GM19099 (cell line): ENCODE measurements around the gene WDR82.

Experiments
- POLR2A ChIP-seq: IDR thresholded peaks from 3 replicates; pipeline ENCODE4 v1.6.1; 2011; ENCODE audit warnings: low read depth; ENCODE audit not compliant: insufficient read length; ENCODE audit errors: extremely low read depth

WDR82 gene

DNA sequence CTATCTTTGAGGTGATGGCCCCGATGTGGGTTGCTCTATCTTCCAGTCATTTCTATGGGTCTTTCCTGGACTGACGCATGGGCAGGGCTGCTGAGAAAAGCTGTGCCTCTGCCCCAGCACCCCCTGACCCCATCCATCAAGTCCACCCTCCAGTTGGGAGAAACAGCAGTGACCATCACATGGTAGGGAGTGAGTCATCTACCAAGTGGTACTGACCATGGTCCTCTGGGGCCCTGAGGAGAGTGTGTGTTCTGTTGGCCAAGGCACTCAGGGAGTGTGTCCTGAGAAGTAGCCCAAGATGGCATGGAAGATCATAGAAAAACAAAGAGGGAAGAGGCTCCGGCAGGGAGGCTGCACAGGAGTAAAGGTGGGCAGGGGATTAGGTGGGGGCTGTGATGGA, 36.0 kb upstream of the WDR82 start:
- TF ChIP-seq POLR2A = no peak

DNA sequence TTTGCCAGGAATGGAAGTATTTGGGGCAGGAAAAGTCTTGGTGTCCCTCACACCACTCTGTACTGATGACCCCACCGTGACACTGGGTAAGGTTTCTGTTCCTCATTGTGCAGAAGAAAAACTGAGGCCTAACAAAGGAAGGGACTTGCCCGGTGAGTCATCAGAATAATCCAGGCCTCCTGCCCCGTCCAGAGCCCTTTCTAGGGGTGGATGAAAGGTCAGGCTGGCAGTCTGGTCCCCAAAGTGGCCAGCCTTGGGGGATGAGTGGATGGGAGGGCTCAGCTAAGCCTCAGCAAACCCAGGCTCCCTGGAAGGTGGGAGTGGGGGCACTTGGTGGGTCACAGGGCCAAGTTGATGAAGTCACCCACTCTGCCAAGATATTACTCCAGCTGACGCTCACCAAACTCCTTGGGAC, 35.3 kb upstream of the WDR82 start:
- no peak for TF ChIP-seq POLR2A

DNA sequence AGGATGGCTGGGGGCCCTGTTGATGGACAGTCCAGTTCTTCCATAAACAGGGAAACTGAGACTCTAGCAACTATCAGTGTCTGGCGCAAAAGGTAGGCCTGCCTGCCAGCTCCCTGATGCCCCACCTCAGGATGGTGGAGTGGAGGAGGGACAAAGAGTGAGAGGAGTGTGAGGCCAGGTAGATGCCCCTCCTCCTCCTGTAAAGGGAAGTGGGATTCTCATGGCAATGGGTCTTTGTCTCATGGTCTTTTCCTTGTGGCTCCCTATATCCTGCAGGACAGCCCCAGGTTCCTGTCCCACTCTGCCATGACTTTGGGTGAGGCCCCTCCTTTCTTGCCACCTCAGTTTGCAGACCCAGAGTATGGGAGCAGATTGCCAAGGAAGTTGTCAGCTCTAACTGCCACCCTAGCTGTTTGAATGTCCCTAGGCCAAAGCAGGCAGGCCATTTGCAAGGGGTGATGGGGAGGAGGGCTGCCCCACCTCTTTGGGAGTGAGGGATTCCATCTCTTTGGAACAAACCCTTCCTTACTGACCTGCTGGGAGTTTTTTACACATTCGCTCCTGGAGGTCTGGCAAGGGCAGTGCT, 34.8 kb upstream of the WDR82 start:
- no peak for TF ChIP-seq POLR2A

DNA sequence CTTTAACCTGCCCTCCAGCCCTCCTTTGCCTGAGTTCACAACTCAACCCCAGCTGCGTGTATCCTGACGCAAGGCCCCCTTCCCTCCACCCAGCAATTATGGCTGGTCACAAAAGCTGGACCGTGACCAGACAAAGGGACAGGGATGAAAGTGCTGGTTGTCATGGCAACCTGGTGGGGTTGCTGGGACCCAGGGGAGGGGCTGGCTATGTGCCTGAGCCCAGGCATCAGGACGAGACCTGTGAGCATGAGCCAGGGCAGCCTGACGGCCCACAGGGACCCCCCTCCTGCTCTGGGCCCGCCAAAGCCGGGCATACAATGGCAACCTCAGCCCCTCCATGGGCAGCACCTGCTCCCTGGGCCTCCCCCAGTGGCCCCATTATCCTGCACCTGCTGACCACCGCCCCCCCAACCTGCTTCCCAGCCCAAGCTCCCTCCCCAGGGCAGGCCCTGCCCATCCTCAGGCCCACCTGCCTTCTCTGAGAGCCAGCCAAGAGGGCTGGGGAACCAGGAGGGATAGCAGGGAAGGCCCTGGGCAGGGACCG, 33.2 kb upstream of the WDR82 start:
- TF ChIP-seq POLR2A = no peak

DNA sequence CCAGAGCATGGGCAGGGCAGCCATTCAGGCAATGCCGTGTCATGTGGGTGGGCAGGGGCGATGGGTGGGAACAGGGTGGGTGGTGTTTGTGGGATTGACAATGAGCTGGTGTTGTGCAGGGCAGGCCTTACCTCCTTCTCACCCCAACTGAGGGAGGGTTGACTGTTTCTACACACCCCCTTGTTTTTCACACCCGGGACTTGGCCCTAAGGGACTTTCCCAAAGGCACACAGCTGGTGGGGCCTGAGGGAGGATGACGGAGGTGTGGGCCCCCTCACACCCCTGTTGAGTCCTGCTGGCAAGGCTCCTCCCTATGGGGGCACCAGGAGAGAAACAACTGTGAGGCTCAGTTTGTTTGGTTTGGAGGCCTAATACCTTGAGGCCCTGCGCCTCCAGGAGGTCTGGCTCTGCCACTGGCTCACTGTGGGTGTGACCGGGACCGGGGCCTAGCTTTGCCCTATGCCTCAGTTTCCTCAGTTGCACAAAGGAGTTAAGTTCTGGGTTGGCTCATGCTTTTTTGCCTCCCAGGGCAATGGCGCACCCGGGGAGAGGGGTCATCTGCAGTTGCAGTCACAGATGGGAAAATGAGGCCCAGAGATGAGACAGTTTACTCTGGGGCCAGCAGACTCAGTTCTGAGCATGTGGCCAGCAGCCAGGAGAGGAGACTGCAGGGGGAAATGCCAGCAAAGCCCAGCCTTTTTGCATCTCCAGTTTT, 32.6 kb upstream of the WDR82 start:
- TF ChIP-seq POLR2A = no peak

DNA sequence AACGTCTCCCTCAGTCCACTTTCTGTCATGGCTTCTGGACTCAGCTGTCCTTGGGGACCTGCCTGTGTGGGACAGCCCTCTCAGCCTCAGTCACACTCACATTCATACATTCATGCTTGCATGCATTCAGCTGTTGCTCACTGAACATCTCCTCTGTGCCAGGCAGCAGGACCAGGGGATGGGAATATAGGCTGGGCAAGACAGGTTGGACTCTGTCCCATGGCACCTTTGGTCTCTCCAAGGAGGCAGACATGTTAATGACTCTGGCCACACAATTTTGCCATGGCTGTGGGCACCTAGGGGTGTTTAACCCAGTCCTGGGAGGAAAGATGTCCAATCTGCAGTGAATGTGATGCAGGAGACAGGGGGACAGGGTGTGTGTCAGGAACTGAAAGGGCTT, 29.9 kb upstream of the WDR82 start:
- no peak for TF ChIP-seq POLR2A

DNA sequence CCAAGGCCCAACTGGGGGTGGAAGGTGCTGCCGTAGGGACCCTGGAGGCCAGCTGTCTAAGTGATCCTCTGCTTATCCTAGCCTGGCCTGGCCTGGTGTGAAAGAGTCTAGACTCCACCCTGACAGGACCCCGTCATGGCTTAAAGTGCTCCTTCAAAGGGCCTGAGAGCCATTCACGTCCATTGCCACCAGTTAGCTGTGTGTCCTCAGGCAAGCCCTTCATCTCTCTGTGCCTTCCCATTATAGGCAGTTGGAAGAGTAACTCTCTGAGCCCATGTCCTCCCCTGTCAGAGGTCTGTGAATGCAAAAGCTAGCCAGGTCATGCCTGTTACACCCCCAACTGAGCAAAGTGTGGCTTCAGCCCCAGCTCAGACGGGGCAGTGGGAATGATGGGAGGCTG, 28.5 kb upstream of the WDR82 start:
- no peak for TF ChIP-seq POLR2A

DNA sequence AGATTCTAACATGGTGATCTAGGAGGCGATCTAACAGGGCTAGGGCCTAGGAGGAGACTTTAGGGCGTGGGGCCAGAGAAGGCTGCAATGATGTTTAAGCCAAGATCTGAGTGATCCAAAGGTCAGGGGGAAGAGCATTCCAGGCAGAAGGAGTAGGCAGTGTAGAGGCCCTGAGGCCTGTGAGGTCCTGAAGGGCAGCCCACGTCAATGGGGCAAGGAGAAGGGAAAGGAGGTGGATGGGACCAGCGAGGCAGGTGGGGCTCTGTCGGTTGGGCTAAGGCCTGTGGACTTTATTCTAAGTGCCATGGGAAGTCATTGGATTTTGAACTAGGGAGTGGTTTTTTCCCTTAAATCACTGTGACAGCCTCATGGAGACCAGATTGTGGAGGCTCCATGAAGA, 27.5 kb upstream of the WDR82 start:
- no peak for TF ChIP-seq POLR2A

DNA sequence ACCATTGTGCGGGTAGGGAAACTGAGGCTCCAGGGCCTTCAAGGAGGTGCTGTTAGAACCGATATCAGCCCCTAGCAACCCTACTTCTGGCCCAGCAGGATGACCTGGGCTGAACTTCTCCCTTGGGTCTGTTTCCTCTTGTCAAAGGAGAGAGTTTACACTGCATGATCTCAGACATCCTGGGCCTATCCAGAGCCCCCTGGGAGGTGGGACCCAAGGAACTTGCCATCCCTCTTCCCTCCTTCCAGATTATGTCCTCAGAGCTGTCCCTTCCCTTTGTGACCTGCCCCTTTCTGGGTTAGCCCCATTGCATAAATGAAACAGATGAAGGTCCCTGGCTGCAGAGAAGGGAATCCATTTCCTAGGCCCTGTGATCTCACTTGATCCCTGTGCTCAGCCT, 25.4 kb upstream of the WDR82 start:
- no peak for TF ChIP-seq POLR2A

DNA sequence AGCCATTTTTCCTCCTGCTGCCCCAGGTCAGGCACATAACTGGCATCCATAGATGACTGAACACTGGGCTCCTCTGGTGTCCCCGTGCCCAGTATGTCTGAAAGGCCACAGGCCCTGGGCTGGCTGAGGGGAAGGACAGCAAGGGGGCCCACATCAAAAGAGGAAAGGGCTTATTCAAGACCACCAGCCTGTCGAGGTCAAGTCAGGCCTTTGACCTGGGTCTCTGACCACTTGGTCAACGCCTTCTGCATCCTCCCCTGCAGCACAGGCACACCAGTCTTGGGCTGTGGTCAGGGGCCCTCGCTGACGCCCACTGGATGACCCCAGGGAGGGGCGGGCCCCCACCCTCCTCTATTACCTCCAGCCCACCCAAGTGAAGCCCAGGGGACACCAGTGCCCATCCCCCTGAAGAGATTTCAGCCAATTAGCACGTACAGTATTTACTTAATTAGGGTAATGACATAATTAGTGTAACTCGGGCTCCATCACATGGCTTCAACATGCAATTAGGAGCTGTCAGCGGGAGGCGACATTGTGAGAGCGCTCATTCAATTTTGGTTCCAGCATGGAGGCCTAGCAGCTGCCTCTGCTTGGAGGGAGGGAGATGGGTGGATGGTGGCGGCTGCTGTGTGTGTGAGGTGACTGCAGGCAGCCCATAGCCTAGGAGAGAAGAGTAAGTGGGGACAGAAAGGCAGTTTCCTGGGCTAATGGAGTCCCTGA, 24.1 kb upstream of the WDR82 start:
- TF ChIP-seq POLR2A = no peak

DNA sequence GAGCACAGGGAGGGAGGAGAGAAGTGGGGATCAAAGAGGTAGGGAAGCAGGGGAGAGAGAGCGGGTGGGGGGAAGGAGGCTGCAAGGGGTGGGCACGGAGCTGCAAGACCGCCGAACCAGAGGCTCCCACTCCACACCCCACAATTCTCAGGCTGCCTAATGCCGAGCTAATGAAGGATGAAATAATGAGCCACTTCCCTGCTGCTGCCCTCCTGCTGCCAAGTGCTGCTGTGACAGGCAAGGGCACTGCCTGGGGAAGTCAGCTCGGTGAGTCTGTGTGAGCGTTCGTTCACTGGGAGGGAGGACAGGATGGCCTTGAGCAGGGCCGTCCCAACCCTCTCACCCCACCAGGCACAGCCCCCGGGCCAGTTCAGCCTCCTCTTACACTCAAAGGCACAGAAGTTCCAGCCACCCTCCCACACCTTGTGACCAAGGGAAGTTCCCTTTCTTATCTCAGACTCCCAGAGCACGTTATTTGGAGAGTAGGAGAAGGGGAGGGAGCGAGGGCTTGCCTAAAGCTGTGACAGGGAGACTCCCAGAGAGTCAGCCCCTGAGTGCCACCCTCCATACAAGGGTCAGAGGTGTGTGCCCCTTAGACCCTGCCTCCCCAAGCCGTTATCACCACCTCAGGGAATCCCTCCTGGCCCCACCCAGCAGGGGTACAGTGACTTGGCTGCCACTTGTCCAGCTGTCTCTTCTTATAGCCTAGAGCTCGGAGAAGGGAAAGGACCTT, 21.6 kb upstream of the WDR82 start:
- TF ChIP-seq POLR2A = no peak

DNA sequence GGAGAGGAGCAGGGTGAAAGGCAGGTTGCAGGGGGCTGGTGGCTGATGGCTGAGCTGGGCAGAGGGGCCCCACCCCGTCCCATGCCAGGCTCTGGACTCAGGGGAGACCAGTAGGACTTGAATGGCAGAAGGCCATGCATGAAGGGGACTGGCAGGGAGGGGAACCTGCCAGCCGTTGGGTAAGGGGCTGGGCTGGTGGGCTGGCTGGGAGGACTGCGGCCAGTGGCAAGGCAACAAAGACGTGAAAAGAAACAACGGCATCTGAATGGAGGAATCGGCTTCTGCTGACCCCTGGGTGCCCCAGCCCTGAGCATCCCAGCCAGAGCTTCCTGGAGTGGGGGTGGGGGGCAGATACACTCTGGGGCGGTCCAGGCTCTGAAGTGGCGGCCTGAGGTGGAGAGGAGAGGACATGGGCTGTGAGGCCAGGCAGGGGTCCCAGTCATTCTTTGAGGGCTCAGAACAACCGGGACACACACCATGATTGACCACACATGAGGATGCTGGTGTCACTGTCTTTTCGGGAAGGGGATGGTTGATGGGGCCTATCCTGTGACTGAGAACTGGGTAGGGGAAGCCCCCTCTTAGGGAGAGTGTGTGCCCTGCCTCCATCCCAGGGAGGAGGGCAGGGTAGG, 20.9 kb upstream of the WDR82 start:
- no peak for TF ChIP-seq POLR2A

DNA sequence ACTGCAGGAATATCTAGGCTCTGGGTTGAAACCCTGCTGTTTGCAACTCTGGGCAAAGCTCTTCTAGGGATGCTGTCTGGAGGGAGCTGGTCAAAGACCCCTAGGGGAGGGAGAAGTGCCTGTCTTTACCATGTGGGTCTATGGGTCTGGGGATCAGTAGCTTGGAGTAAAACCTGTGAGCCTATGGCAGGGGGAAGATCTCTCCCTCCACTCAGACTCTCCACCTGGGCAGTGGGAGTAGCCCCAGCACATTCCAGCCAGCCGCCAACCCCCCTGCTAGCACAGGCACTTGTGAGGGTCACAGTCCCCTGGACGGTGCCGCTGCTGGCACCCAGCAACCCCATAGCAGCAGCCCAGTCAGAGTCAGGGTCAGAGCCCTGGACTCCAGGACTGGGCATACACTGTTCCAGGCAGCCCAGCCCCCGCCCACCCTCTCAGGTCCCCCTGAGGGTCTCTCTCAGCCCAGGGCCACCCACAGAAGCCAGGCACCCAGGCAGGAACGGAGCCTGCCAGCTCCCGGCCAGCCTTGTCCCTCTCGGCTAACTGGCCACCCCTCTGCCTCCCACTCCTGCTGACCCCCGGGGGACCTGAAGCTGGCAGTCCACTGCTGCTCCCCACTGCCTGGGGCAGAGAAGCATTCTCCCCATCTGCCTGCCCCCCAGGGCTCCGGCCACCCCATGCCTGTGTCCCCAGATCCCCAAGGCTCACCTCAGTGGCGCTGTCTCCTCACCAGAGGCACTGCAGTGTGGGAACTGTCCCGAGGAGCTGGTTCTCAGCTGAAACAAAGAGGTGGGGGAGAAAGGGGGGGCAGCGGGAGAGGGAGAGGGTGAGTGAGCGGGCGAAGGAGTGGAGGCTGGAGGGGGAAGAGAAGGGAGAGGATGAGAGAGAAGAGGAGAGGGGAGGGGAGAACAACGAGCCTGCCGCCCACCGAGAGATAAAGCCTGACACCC, 20.0 kb upstream of the WDR82 start:
- TF ChIP-seq POLR2A = no peak
